RWPE2 (cell line): ENCODE data around the gene GGTLC2.
"Not testable (repeated sequence)": the region's sequence is repeated elsewhere in the genome, so short reads cannot be mapped to it uniquely, and the experiment has no call there.

ENCODE experiments used
- ATAC-seq: fragments of 200-7000 bp; cut with Tn5 transposase; 3 replicates; pipeline ENCODE4 v1.9.1; 2021; ENCODE audit warnings: low read depth
- DNase-seq: peaks from one replicate; pipeline ENCODE4 v3.0.0-alpha.2; 2020; ENCODE audit warnings: low spot score
- H3K27ac ChIP-seq: fragments of 450-650 bp; 2 replicates; pipeline ENCODE4 v1.5.1; 2017; ENCODE audit warnings: mild to moderate bottlenecking; ENCODE audit not compliant: poor library complexity, severe bottlenecking
- H3K27me3 ChIP-seq: fragments of 250-450 bp; sonication (Bioruptor Pico); 2 replicates; pipeline ENCODE4 v1.5.1; 2021; ENCODE audit warnings: mild to moderate bottlenecking, moderate library complexity; ENCODE audit not compliant: insufficient read depth, poor library complexity, severe bottlenecking
- H3K36me3 ChIP-seq: fragments of 250-450 bp; sonication (Bioruptor Pico); 2 replicates; pipeline ENCODE4 v1.5.1; 2020; ENCODE audit warnings: low read depth, mild to moderate bottlenecking, moderate library complexity
- H3K4me1 ChIP-seq: fragments of 250-450 bp; sonication (Bioruptor Pico); 2 replicates; pipeline ENCODE4 v1.5.1; 2021; ENCODE audit warnings: mild to moderate bottlenecking, moderate library complexity; ENCODE audit not compliant: insufficient read depth, poor library complexity, severe bottlenecking
- H3K4me3 ChIP-seq: fragments of 250-450 bp; sonication (Bioruptor Pico); 2 replicates; pipeline ENCODE4 v1.5.1; 2021; ENCODE audit warnings: mild to moderate bottlenecking, moderate library complexity; ENCODE audit not compliant: severe bottlenecking
- H3K9me3 ChIP-seq: fragments of 250-450 bp; sonication (Bioruptor Pico); 2 replicates; pipeline ENCODE4 v1.5.1; 2021; ENCODE audit warnings: mild to moderate bottlenecking, moderate library complexity; ENCODE audit not compliant: severe bottlenecking
- TF ChIP-seq, protein P1 (sequence below): fragments of 450-650 bp; IDR thresholded peaks from one replicate; pipeline ENCODE4 v1.5.1; 2017; ENCODE audit warnings: mild to moderate bottlenecking, moderate library complexity; ENCODE audit not compliant: poor library complexity, severe bottlenecking

The GGTLC2 gene

GRCh38 chr22:22645969-22646368 is 1.6 kb downstream of the GGTLC2 start:
- H3K27ac ChIP-seq, H3K27me3 ChIP-seq, ATAC-seq, DNase-seq, H3K36me3 ChIP-seq, H3K4me3 ChIP-seq, H3K4me1 ChIP-seq, H3K9me3 ChIP-seq: not testable (repeated sequence)

DNA sequence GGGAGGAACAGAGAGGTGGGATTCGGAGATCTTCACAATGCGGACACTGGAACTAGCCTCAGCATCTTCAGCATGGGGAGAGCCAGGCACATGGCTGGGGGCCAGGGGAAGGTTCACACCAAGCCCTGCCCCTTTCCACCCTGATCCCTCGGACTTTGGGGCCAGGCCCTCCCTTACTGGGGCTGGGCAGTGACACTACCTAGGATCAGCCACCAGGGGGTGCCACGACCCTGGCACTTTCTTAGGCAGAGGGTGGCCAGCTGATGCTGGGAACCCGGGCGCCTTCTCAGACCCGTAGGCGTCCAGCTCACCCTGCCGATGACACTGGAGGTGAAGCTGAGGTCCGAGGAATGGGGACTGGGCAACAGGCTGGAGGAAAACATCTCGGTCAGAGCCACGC is 3.5 kb downstream of the GGTLC2 start:
- not testable (repeated sequence) for H3K36me3 ChIP-seq, H3K27me3 ChIP-seq, H3K4me1 ChIP-seq, ATAC-seq, H3K4me3 ChIP-seq, H3K9me3 ChIP-seq, H3K27ac ChIP-seq, DNase-seq
- TF ChIP-seq, protein P1, sequence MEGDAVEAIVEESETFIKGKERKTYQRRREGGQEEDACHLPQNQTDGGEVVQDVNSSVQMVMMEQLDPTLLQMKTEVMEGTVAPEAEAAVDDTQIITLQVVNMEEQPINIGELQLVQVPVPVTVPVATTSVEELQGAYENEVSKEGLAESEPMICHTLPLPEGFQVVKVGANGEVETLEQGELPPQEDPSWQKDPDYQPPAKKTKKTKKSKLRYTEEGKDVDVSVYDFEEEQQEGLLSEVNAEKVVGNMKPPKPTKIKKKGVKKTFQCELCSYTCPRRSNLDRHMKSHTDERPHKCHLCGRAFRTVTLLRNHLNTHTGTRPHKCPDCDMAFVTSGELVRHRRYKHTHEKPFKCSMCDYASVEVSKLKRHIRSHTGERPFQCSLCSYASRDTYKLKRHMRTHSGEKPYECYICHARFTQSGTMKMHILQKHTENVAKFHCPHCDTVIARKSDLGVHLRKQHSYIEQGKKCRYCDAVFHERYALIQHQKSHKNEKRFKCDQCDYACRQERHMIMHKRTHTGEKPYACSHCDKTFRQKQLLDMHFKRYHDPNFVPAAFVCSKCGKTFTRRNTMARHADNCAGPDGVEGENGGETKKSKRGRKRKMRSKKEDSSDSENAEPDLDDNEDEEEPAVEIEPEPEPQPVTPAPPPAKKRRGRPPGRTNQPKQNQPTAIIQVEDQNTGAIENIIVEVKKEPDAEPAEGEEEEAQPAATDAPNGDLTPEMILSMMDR = peak; percentile 12

DNA sequence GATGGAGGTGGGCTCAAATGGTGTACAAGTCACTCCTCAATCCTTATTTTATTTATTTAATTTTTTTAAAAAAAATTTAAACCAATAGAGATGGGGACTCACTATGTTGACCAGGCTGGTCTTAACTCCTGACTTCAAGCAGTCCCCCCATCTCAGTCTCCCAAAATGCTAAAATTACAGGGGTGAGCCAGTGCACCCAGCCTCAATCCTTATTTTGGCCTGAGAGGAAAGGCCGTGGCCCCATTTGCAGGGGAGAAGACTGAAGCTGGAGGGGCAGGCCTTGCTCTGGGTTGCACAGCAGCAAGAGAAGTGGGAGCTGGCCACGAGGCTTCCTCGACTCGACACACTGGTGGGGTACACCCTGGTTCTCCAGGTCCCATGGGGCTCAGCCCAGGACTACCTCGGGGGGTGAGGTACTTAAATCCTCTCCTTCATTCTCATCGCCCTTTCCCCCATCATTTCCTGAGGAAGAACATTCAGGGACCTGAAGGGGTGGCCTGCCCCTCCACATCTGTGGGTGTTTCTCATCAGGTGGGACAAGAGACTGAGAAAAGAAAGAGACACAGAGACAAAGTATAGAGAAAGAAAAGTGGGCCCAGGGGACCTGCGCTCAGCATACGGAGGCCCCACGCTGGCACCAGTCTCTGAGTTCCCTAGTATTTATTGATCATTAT is 4.6 kb downstream of the GGTLC2 start:
- ATAC-seq, DNase-seq, H3K4me1 ChIP-seq: not testable (repeated sequence)

DNA sequence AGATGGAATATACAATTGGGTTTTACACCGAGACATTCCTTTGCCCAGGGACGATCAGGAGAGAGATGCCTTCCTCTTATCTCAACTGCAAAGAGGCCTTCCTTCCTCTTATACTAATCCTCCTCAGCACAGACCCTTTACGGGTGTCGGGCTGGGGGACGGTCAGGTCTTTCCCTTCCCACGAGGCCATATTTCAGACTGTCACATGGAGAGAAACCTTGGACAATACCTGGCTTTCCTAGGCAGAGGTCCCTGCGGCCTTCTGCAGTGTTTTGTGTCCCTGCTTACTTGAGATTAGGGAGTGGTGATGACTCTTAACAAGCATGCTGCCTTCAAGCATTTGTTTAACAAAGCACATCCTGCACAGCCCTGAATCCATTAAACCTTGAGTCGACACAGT is 5.3 kb downstream of the GGTLC2 start:
- not testable (repeated sequence) for ATAC-seq

More for the DNA sequence above, 4.6 kb downstream of the GGTLC2 start:
- not testable (repeated sequence) for H3K9me3 ChIP-seq, H3K36me3 ChIP-seq, H3K4me3 ChIP-seq, H3K27ac ChIP-seq, H3K27me3 ChIP-seq

GRCh38 chr22:22650398-22650797 is 6.0 kb downstream of the GGTLC2 start:
- not testable (repeated sequence) for H3K4me1 ChIP-seq, H3K36me3 ChIP-seq

More for the DNA sequence above, 5.3 kb downstream of the GGTLC2 start:
- H3K27me3 ChIP-seq, H3K27ac ChIP-seq, DNase-seq, H3K4me3 ChIP-seq, H3K4me1 ChIP-seq, H3K36me3 ChIP-seq, H3K9me3 ChIP-seq: not testable (repeated sequence)

DNA sequence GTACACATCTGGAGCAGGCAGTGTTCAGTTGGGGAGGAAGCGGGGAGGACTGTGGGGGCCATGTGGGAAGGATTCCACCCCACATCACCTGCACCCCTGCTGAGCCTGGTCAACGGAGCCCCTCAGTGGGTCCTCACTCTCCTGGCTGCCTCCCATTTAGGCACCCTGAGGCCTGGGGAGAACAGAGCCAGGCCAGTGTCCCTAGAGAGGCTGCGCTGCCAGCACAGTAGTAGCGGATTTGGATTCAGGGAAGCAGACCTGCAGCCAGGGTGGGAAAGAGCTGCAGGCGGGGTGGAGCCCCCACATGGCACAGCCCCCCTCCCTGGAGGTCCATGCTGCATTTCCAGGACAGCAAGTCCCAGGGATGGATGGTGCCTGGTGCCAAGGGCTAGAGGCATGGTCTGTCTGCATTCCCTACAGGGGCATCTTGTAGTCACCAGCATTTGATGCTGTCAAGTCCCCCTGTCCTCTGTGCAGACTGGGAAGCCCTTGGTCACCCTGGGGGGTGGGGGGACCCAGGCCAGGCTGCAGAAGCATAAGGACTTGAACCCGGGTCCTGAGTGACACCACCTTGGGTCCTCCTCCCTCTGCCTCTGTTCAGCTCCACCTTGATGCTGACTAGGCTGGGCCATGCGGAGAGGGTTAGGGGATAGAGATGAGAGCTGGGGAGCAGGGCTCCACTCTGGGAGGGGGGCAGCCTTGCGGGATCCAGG is 6.5 kb downstream of the GGTLC2 start:
- H3K9me3 ChIP-seq, H3K27me3 ChIP-seq, H3K4me1 ChIP-seq, ATAC-seq, H3K27ac ChIP-seq, DNase-seq, H3K36me3 ChIP-seq, H3K4me3 ChIP-seq: not testable (repeated sequence)

More at GRCh38 chr22:22650398-22650797, 6.0 kb downstream of the GGTLC2 start:
- H3K9me3 ChIP-seq, H3K27me3 ChIP-seq, DNase-seq, ATAC-seq, H3K27ac ChIP-seq, H3K4me3 ChIP-seq: not testable (repeated sequence)

GRCh38 chr22:22651593-22651992 is 7.2 kb downstream of the GGTLC2 start:
- H3K4me1 ChIP-seq, H3K9me3 ChIP-seq, ATAC-seq, H3K36me3 ChIP-seq, H3K27ac ChIP-seq, H3K4me3 ChIP-seq, H3K27me3 ChIP-seq, DNase-seq: not testable (repeated sequence)

GRCh38 chr22:22652102-22652501 is 7.7 kb downstream of the GGTLC2 start:
- H3K4me3 ChIP-seq = not testable (repeated sequence)

DNA sequence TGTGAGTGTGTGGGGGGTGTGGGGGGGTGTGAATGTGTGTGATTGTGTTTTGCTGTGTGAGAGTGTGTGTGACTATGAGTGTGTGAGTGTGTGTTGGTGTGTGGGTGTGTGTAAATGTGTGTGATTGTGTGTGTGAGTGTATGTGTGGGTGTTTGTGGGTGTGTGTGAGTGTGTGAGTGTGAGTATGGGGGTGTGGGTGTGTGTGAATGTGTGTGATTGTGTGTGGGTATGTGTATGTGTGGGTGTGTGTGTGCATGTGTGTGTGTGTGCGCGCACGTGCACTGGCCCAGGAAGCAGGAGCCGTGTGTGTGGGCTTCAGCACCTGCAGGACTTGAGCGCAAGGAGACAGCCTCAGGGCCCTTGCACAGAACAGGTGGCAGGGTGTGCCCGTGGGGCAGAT is 8.2 kb downstream of the GGTLC2 start:
- not testable (repeated sequence) for ATAC-seq, H3K36me3 ChIP-seq, H3K9me3 ChIP-seq, H3K27ac ChIP-seq, H3K4me1 ChIP-seq, H3K27me3 ChIP-seq, H3K4me3 ChIP-seq, DNase-seq

More at GRCh38 chr22:22652102-22652501, 7.7 kb downstream of the GGTLC2 start:
- not testable (repeated sequence) for H3K36me3 ChIP-seq, ATAC-seq, H3K9me3 ChIP-seq, H3K4me1 ChIP-seq, H3K27ac ChIP-seq, H3K27me3 ChIP-seq, DNase-seq

DNA sequence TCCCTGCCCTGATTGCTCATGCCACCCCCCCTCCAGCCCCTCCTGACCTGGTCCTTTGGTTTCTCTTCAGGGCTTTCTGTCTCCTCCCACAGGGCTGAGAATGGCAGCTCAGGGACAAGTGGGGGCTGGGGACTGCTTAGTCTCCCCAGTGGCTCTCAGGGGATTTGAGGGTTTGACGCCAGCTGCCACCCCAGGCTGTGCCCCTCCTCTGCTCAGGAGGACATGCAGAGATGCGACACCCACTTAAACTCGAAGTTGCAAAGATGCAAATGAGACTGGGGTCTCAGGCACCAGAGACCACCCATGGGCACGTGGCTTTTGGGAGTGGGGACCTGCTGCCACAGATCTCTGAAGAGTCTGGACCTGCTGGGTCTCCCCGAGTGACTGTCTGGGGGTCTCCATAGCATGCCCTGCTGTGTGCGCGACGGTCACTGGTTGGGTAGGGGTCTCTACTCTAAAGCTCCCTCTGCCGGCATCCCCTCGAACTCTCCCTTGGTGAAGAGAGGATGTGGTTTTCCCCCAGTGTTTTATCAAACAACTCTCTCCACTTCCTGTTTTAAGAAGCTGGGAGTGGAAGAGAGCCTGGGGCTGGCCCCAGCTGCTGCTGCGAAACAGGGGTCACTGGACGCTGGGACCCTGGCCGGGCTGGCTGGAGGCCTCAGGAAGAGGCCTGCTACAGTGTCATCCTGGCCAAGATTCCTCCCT is 9.4 kb downstream of the GGTLC2 start:
- H3K9me3 ChIP-seq, DNase-seq, H3K36me3 ChIP-seq, ATAC-seq, H3K27me3 ChIP-seq, H3K4me1 ChIP-seq, H3K4me3 ChIP-seq, H3K27ac ChIP-seq: not testable (repeated sequence)
